C4-2B (cell line): ENCODE data around the gene SLC6A1.

Source experiments
- ZFX ChIP-seq: fragments of 450-650 bp; IDR thresholded peaks from 2 replicates; pipeline ENCODE4 v1.6.1; 2017
- TF ChIP-seq, protein P1 (sequence below): fragments of 450-650 bp; conservative IDR thresholded peaks from 2 replicates; pipeline ENCODE4 v1.5.1; 2017; ENCODE audit warnings: mild to moderate bottlenecking

DNA sequence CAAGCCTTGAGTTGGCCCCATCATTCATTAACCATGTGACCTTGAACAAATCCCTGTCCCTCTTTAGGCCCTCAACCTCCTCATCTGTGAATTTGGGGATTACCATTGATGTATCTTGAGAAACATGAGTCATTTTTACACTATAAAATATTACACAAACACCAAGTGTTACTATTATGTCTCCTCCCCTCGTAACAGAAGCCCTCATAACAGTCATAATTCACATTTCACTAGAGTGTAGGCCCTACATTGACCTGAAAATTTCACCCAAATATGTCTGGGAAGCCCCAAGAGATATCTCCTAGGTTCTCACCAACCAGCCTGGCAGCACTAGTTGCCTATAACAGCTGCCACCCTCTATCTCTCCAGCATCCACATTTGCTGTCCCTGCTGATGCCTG, 15.8 kb upstream of the SLC6A1 start:
- TF ChIP-seq, protein P1, sequence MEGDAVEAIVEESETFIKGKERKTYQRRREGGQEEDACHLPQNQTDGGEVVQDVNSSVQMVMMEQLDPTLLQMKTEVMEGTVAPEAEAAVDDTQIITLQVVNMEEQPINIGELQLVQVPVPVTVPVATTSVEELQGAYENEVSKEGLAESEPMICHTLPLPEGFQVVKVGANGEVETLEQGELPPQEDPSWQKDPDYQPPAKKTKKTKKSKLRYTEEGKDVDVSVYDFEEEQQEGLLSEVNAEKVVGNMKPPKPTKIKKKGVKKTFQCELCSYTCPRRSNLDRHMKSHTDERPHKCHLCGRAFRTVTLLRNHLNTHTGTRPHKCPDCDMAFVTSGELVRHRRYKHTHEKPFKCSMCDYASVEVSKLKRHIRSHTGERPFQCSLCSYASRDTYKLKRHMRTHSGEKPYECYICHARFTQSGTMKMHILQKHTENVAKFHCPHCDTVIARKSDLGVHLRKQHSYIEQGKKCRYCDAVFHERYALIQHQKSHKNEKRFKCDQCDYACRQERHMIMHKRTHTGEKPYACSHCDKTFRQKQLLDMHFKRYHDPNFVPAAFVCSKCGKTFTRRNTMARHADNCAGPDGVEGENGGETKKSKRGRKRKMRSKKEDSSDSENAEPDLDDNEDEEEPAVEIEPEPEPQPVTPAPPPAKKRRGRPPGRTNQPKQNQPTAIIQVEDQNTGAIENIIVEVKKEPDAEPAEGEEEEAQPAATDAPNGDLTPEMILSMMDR, result no peak
- no peak for TF ChIP-seq ZFX
